Testis (tissue), 3 donors: Measurements from ENCODE around the gene MT1B. TPM values are rescaled to one million over a fixed set of nuclear protein-coding genes. Genes with fewer than 3 reads are reported as not detected.

Experiments used
- DNase-seq: peaks from one replicate; pipeline ENCODE4 v3.0.0-alpha.2; 2019
- H3K27ac ChIP-seq, 2 donors: fragments of 200-600 bp; sonication (generic); one replicate each; pipeline ENCODE4 v1.5.1; 2019
- H3K27me3 ChIP-seq: fragments of 200-600 bp; sonication (generic); one replicate; pipeline ENCODE4 v1.5.1; 2019
- H3K36me3 ChIP-seq: fragments of 200-600 bp; sonication (generic); one replicate; pipeline ENCODE4 v1.5.1; 2017; ENCODE audit warnings: low read depth; ENCODE audit errors: missing control alignments
- H3K4me1 ChIP-seq: fragments of 200-600 bp; sonication (generic); one replicate; pipeline ENCODE4 v1.5.1; 2019
- H3K4me3 ChIP-seq, 2 donors: fragments of 200-600 bp; sonication (generic); one replicate each; pipeline ENCODE4 v1.5.1; 2017 to 2019
- H3K9me3 ChIP-seq: fragments of 200-600 bp; sonication (generic); one replicate; pipeline ENCODE4 v1.5.1; 2017
- POLR2A ChIP-seq: fragments of 450-650 bp; IDR thresholded peaks from one replicate; pipeline ENCODE4 v1.6.1; 2017; ENCODE audit warnings: antibody characterized with exemption, mild to moderate bottlenecking, moderate library complexity
- WGBS, 2 donors: methylation state at CpG; one replicate each; pipeline ENCODE4 v1.1.5; 2018; 5-methylcytosine and 5-hydroxymethylcytosine counted together
- intact Hi-C: fragments of 100-400 bp; cut with DNase I; formaldehyde crosslinking; loops from one replicate; pipeline ENCODE4 v1.15.1; 2023; ENCODE audit warnings: low total_unique reads
- polyA plus RNA-seq: library from polyadenylated mRNA; stranded (reverse); fragments of 350-450 nt; fragmentation: Illumina TruSeq; extraction: RNeasy Lipid Tissue Mini Kit (QIAGEN cat#74804); gene quantifications from one replicate; pipeline ENCODE4 v1.2.3, GENCODE V29; 2014; ENCODE audit warnings: low read depth, low replicate concordance; ENCODE audit not compliant: insufficient read depth
- total RNA-seq, 2 donors: library from RNA; depleted of rRNA; stranded (reverse); fragments of >200 nt; gene quantifications; one replicate each; pipeline ENCODE4 v1.2.3, GENCODE V29; 2016
- TF ChIP-seq, protein P1 (sequence below), 3 experiments: fragments of 450-650 bp in 2 of 3; fragments of 200-600 bp in 1 of 3; sonication (generic) in 1 of 3; IDR thresholded peaks; one replicate each; pipeline ENCODE4 v1.5.1; 2016 to 2019; ENCODE audit warnings: antibody characterized with exemption in 3 of 3, mild to moderate bottlenecking in 2 of 3, moderate library complexity in 1 of 3

MT1B gene
- total and polyA plus RNA-seq, 3 donors from 2014 or later, result not detected

GRCh38 chr16:56606476-56607108 is 45.1 kb upstream of the MT1B start:
- no peak for DNase-seq
- Histone ChIP-seq H3K4me3 (no peak overlapping the region), H3K36me3 (no peaks in the 10 kb centered on the region), H3K27me3 (no peaks in the 10 kb centered on the region), H3K9me3 (no peaks in the 10 kb centered on the region), H3K27ac (peak overlapping the region; percentile 85 to 86), H3K4me1 (peaks cover 38% of the 10 kb centered on the region)
- WGBS, 2 donors, result 42 to 44% methylated on average over 8 of the region's 8 CpGs
- TF ChIP-seq POLR2A, result no peak
- TF ChIP-seq, protein P1, sequence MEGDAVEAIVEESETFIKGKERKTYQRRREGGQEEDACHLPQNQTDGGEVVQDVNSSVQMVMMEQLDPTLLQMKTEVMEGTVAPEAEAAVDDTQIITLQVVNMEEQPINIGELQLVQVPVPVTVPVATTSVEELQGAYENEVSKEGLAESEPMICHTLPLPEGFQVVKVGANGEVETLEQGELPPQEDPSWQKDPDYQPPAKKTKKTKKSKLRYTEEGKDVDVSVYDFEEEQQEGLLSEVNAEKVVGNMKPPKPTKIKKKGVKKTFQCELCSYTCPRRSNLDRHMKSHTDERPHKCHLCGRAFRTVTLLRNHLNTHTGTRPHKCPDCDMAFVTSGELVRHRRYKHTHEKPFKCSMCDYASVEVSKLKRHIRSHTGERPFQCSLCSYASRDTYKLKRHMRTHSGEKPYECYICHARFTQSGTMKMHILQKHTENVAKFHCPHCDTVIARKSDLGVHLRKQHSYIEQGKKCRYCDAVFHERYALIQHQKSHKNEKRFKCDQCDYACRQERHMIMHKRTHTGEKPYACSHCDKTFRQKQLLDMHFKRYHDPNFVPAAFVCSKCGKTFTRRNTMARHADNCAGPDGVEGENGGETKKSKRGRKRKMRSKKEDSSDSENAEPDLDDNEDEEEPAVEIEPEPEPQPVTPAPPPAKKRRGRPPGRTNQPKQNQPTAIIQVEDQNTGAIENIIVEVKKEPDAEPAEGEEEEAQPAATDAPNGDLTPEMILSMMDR (IDR thresholded peaks at IDR 0.05), result no peak
- intact Hi-C loops, result no loop called here

DNA sequence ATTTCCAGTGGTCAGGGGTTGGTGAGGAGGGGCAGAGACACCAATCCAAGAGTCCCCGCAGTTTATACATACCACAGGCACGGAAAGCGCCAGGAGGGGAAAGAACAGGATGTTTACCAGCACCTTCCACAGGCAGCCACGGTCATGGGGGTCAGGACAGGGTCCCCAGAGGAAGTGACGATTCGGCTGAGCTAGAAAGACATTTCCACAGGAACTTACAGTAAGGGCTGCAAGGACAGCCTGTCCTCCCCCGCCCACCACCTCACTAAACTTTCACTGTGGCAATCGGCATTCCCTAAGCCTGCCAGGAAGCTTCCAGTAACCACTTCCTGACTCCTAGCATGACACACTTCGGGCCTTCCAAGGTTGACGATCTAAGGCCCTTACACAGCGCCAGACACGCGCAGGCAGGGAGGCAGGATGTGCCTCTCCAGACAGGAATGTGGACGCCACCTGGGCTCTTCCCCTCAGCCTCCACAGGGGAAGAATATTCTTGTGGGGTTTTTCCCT is 44.5 kb upstream of the MT1B start:
- 40 to 47% methylated on average over 10 to 14 of the region's 14 CpGs for WGBS, 2 donors

DNA sequence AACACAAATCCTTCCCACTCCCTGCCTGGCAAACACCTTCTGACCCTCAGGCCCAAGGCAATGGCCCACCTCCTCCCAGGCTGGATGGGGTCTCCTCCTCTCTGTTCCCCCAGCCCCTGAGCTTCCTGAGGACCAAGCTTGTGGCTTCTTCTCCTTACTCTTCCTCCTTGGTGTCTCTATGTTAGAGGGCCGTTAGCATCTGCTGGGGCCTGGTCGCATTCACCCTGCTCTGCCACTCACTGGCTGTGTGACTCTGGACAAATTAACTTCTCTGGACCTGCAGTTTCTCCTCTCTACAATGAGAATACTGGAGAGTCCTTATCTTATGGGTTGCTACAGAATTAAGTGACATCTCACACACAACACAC is 44.0 kb upstream of the MT1B start:
- no peaks in the 10 kb centered on the region for H3K27me3 ChIP-seq
- no peaks in the 10 kb centered on the region for H3K36me3 ChIP-seq
- DNase-seq, result no peak
- peak overlapping the region; percentile 38 to 54 for H3K4me3 ChIP-seq
- TF ChIP-seq, protein P1 (IDR thresholded peaks at IDR 0.05), result no peak
- no peak for TF ChIP-seq POLR2A
- intact Hi-C loops, result no loop called here
- WGBS, 2 donors, result 38 to 40% methylated on average over 2 of the region's 2 CpGs
- peaks cover 38% of the 10 kb centered on the region for H3K4me1 ChIP-seq
- peak overlapping the region; percentile 85 to 86 for H3K27ac ChIP-seq
- no peaks in the 10 kb centered on the region for H3K9me3 ChIP-seq

More for the DNA sequence above, 44.5 kb upstream of the MT1B start:
- TF ChIP-seq POLR2A, result no peak
- TF ChIP-seq, protein P1 (IDR thresholded peaks at IDR 0.05), result no peak
- peak; percentile 83 for DNase-seq
- no peaks in the 10 kb centered on the region for H3K36me3 ChIP-seq
- peaks cover 38% of the 10 kb centered on the region for H3K4me1 ChIP-seq
- H3K9me3 ChIP-seq, result no peaks in the 10 kb centered on the region
- intact Hi-C loops, result no loop called here
- H3K27ac ChIP-seq, result peak overlapping the region; percentile 85 to 86
- no peak overlapping the region for H3K4me3 ChIP-seq
- no peaks in the 10 kb centered on the region for H3K27me3 ChIP-seq

- Histone ChIP-seq H3K36me3 (no peaks in the 10 kb centered on the region), H3K4me3 (peak within 1 kb of the TSS; percentile 38 to 54), H3K27me3 (no peaks in the 10 kb centered on the region), H3K27ac (peak within 1 kb of the TSS; percentile 85 to 86), H3K4me1 (peaks cover 38% of the 10 kb centered on the region), H3K9me3 (no peaks in the 10 kb centered on the region)
- TF ChIP-seq, protein P1 (IDR thresholded peaks at IDR 0.05), result no peak
- TF ChIP-seq POLR2A, result no peak
- DNase-seq, result peak; percentile 96
- intact Hi-C loops, result no loop called here
- 4 to 25% methylated on average over 14 to 53 of the region's 62 CpGs for WGBS, 2 donors
These were observed 43.4 kb upstream of the MT1B start, which contains the start of gene MT2A for GRCh38 chr16:56608043-56608875. Gene MT2A (plus strand): TSS chr16:56608584. CDS start chr16:56608656, 72 bp downstream.
